HEK293 (cell line): ENCODE measurements around the gene THRA.
A peak's percentile ranks its signal among the peaks of the same experiment; 100 is the strongest.

Experiments used
- GLIS2 ChIP-seq: fragments of 450-650 bp; formaldehyde crosslinking; IDR thresholded peaks from 2 replicates; pipeline ENCODE4 v1.5.1; 2016; ENCODE audit warnings: missing biosample characterization, missing genetic modification characterization
- HOXC10 ChIP-seq: sonication (generic); formaldehyde crosslinking; IDR thresholded peaks from 2 replicates; pipeline ENCODE4 v1.8.1; 2023; ENCODE audit warnings: mild to moderate bottlenecking, missing genetic modification reagents
- KLF8 ChIP-seq: fragments of 450-650 bp; formaldehyde crosslinking; IDR thresholded peaks from 2 replicates; pipeline ENCODE4 v1.5.1; 2016; ENCODE audit warnings: missing biosample characterization, missing genetic modification characterization
- KLF9 ChIP-seq: fragments of 450-650 bp; formaldehyde crosslinking; IDR thresholded peaks from 2 replicates; pipeline ENCODE4 v1.5.1; 2016; ENCODE audit warnings: missing biosample characterization, missing genetic modification characterization, low read depth
- RBAK ChIP-seq: fragments of 450-650 bp; formaldehyde crosslinking; IDR thresholded peaks from 2 replicates; pipeline ENCODE4 v1.5.1; 2016; ENCODE audit warnings: missing biosample characterization, missing genetic modification characterization
- SCRT1 ChIP-seq: fragments of 450-650 bp; formaldehyde crosslinking; IDR thresholded peaks from 2 replicates; pipeline ENCODE4 v1.5.1; 2016; ENCODE audit warnings: missing biosample characterization, missing genetic modification characterization, borderline replicate concordance
- SCRT2 ChIP-seq: fragments of 450-650 bp; formaldehyde crosslinking; IDR thresholded peaks from 2 replicates; pipeline ENCODE4 v1.5.1; 2016; ENCODE audit warnings: missing biosample characterization, missing genetic modification characterization
- SETDB1 ChIP-seq: IDR thresholded peaks from one replicate; pipeline ENCODE4 v1.6.1; 2017; ENCODE audit warnings: mild to moderate bottlenecking, low read length, moderate library complexity, mixed read lengths; ENCODE audit not compliant: insufficient read length
- WT1 ChIP-seq: fragments of 450-650 bp; formaldehyde crosslinking; IDR thresholded peaks from 2 replicates; pipeline ENCODE4 v1.5.1; 2016; ENCODE audit warnings: missing biosample characterization, missing genetic modification characterization
- ZBTB20 ChIP-seq: fragments of 450-650 bp; formaldehyde crosslinking; IDR thresholded peaks from 2 replicates; pipeline ENCODE4 v1.5.1; 2016; ENCODE audit warnings: missing biosample characterization, missing genetic modification characterization
- ZBTB48 ChIP-seq: fragments of 450-650 bp; formaldehyde crosslinking; IDR thresholded peaks from 2 replicates; pipeline ENCODE4 v1.5.1; 2016; ENCODE audit warnings: missing biosample characterization, missing genetic modification characterization
- ZNF155 ChIP-seq: fragments of 450-650 bp; formaldehyde crosslinking; IDR thresholded peaks from 2 replicates; pipeline ENCODE4 v1.5.1; 2016; ENCODE audit warnings: missing biosample characterization, missing genetic modification characterization
- ZNF202 ChIP-seq: fragments of 450-650 bp; formaldehyde crosslinking; IDR thresholded peaks from 2 replicates; pipeline ENCODE4 v1.5.1; 2016; ENCODE audit warnings: missing biosample characterization, missing genetic modification characterization, borderline replicate concordance
- ZNF221 ChIP-seq: fragments of 450-650 bp; formaldehyde crosslinking; IDR thresholded peaks from 2 replicates; pipeline ENCODE4 v1.5.1; 2017; ENCODE audit warnings: missing biosample characterization, missing genetic modification characterization, borderline replicate concordance
- ZNF223 ChIP-seq: fragments of 450-650 bp; formaldehyde crosslinking; IDR thresholded peaks from 2 replicates; pipeline ENCODE4 v1.5.1; 2016; ENCODE audit warnings: missing biosample characterization, missing genetic modification characterization
- ZNF274 ChIP-seq, 2 experiments: fragments of 200-500 bp in 1 of 2; fragments of 450-650 bp in 1 of 2; sonication (Bioruptor generic) in 1 of 2; formaldehyde crosslinking in 1 of 2; IDR thresholded peaks; 2 replicates each; pipeline versions ENCODE4 v1.5.1 to v1.6.1; 2014 to 2016; ENCODE audit warnings: borderline replicate concordance in 1 of 2, inconsistent platforms in 1 of 2, low read length in 1 of 2, missing biosample characterization in 1 of 2, missing genetic modification characterization in 1 of 2
- ZNF324 ChIP-seq: fragments of 450-650 bp; formaldehyde crosslinking; IDR thresholded peaks from 2 replicates; pipeline ENCODE4 v1.5.1; 2016; ENCODE audit warnings: missing biosample characterization, missing genetic modification characterization
- ZNF404 ChIP-seq: fragments of 450-650 bp; formaldehyde crosslinking; IDR thresholded peaks from 2 replicates; pipeline ENCODE4 v1.5.1; 2017; ENCODE audit warnings: missing biosample characterization, missing genetic modification characterization
- ZNF433 ChIP-seq: fragments of 450-650 bp; formaldehyde crosslinking; IDR thresholded peaks from 2 replicates; pipeline ENCODE4 v1.5.1; 2016; ENCODE audit warnings: missing biosample characterization, missing genetic modification characterization, low read depth
- ZNF521 ChIP-seq: fragments of 450-650 bp; formaldehyde crosslinking; IDR thresholded peaks from 2 replicates; pipeline ENCODE4 v1.5.1; 2017; ENCODE audit warnings: missing biosample characterization, mild to moderate bottlenecking, missing genetic modification characterization
- ZNF549 ChIP-seq: fragments of 450-650 bp; IDR thresholded peaks from 2 replicates; pipeline ENCODE4 v1.5.1; 2018; ENCODE audit warnings: missing biosample characterization, missing genetic modification characterization, mild to moderate bottlenecking, inconsistent platforms, moderate library complexity
- ZNF558 ChIP-seq: fragments of 450-650 bp; formaldehyde crosslinking; IDR thresholded peaks from 2 replicates; pipeline ENCODE4 v1.5.1; 2016; ENCODE audit warnings: missing biosample characterization, missing genetic modification characterization
- ZNF600 ChIP-seq: fragments of 450-650 bp; formaldehyde crosslinking; IDR thresholded peaks from 2 replicates; pipeline ENCODE4 v1.5.1; 2016; ENCODE audit warnings: missing biosample characterization, missing genetic modification characterization
- ZNF621 ChIP-seq: fragments of 450-650 bp; formaldehyde crosslinking; IDR thresholded peaks from 2 replicates; pipeline ENCODE4 v1.5.1; 2017; ENCODE audit warnings: missing biosample characterization, missing genetic modification characterization
- ZNF629 ChIP-seq: fragments of 450-650 bp; formaldehyde crosslinking; IDR thresholded peaks from 2 replicates; pipeline ENCODE4 v1.5.1; 2017; ENCODE audit warnings: missing biosample characterization, missing genetic modification characterization
- ZNF768 ChIP-seq: fragments of 450-650 bp; formaldehyde crosslinking; IDR thresholded peaks from 2 replicates; pipeline ENCODE4 v1.5.1; 2018; ENCODE audit warnings: missing biosample characterization, mild to moderate bottlenecking, missing genetic modification characterization
- ZNF776 ChIP-seq: fragments of 450-650 bp; formaldehyde crosslinking; IDR thresholded peaks from 2 replicates; pipeline ENCODE4 v1.5.0; 2017; ENCODE audit warnings: missing biosample characterization, missing genetic modification characterization, borderline replicate concordance
- ZSCAN30 ChIP-seq: fragments of 450-650 bp; IDR thresholded peaks from 2 replicates; pipeline ENCODE4 v1.5.1; 2018; ENCODE audit warnings: missing biosample characterization, mild to moderate bottlenecking, missing genetic modification characterization, moderate library complexity
- TF ChIP-seq, protein P1 (sequence below): fragments of 450-650 bp; formaldehyde crosslinking; IDR thresholded peaks from 2 replicates; pipeline ENCODE4 v1.5.1; 2017; ENCODE audit warnings: missing biosample characterization, missing genetic modification characterization
- TF ChIP-seq, protein P2 (sequence below): fragments of 450-650 bp; IDR thresholded peaks from 2 replicates; pipeline ENCODE4 v1.5.1; 2018; ENCODE audit warnings: missing biosample characterization, missing genetic modification characterization
- TF ChIP-seq, protein P3 (sequence below): fragments of 450-650 bp; formaldehyde crosslinking; IDR thresholded peaks from 2 replicates; pipeline ENCODE4 v1.5.1; 2016; ENCODE audit warnings: missing biosample characterization, missing genetic modification characterization, low read depth
- TF ChIP-seq, protein P4 (sequence below): fragments of 450-650 bp; formaldehyde crosslinking; IDR thresholded peaks from 2 replicates; pipeline ENCODE4 v1.5.1; 2016; ENCODE audit warnings: missing biosample characterization, missing genetic modification characterization

Gene THRA

DNA sequence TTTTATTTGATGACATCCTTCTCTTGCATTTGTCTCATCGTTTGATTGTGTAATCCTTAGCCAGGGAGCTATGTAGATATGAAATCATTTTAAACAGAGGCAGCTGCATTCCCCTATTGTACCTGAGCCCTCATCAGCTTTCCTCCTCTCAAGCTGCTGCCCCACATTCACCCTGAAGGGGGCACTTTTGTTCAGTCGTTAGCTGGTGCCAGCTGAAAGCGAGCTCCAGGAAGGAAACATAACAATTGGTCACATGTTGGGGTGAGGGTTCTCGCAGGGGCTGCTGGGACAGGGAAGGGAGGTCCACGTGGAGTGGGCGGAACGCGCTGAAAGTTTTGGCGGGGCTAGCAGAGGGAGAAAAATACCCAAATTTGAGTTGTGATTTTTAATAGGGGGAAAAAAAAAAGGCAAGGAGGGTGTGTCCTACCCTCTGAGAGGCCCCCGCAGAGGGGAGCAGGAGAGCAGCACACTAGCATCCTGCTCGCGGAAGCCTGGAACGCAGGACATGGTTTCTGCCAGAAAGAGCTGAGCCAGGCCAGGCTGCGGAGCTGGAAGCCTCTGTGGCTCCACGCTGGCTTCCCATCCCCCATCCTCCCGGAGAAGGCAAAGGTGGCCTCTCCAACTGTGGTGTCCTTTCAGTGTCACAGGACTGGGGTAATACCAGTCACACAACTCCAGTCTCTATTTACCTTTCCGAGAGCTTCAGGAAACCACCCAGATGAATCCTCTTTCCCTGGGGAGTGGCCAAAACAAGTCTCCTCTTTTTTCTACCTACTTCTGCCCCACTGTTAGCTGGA is 50.5 kb downstream of the THRA start (continued):
- TF ChIP-seq, protein P1, sequence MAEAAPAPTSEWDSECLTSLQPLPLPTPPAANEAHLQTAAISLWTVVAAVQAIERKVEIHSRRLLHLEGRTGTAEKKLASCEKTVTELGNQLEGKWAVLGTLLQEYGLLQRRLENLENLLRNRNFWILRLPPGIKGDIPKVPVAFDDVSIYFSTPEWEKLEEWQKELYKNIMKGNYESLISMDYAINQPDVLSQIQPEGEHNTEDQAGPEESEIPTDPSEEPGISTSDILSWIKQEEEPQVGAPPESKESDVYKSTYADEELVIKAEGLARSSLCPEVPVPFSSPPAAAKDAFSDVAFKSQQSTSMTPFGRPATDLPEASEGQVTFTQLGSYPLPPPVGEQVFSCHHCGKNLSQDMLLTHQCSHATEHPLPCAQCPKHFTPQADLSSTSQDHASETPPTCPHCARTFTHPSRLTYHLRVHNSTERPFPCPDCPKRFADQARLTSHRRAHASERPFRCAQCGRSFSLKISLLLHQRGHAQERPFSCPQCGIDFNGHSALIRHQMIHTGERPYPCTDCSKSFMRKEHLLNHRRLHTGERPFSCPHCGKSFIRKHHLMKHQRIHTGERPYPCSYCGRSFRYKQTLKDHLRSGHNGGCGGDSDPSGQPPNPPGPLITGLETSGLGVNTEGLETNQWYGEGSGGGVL (tag by site-specific recombination) = peak; percentile 71; the same call in 1 of the 2 replicates
- TF ChIP-seq HOXC10 (CRISPR knock-in tag) (no peak), ZNF202 (tag by site-specific recombination) (no peak), KLF9 (tag by site-specific recombination) (peak; percentile 92), ZNF600 (tag by site-specific recombination) (peak; percentile 86), GLIS2 (tag by site-specific recombination) (peak; percentile 36; the same call in 1 of the 2 replicates), ZNF549 (tag by site-specific recombination) (no peak), ZNF629 (tag by site-specific recombination) (peak; percentile 54), SCRT1 (no peak), KLF8 (tag by site-specific recombination) (peak; percentile 72), WT1 (tag by site-specific recombination) (no peak), ZNF274 (IDR thresholded peaks at IDR 0.05; ENCODE audit: low read length) (no peak), ZNF274 (tag by site-specific recombination; IDR thresholded peaks at IDR 0.05; ENCODE audit: borderline replicate concordance) (no peak), ZNF521 (tag by site-specific recombination) (no peak), ZNF155 (tag by site-specific recombination) (no peak), SCRT2 (tag by site-specific recombination) (no peak), ZNF776 (tag by site-specific recombination) (no peak), ZBTB48 (peak; percentile 50), ZNF221 (tag by site-specific recombination) (no peak), ZNF223 (tag by site-specific recombination) (no peak), SETDB1 (no peak), ZBTB20 (peak; percentile 61), RBAK (tag by site-specific recombination) (no peak), ZNF433 (tag by site-specific recombination) (no peak), ZNF621 (no peak), ZNF404 (tag by site-specific recombination) (no peak), ZSCAN30 (tag by site-specific recombination) (no peak; the same call in none of the 2 replicates), ZNF558 (tag by site-specific recombination) (no peak; the same call in 1 of the 2 replicates), ZNF768 (tag by site-specific recombination) (no peak), ZNF324 (tag by site-specific recombination) (no peak)
- TF ChIP-seq, protein P2, sequence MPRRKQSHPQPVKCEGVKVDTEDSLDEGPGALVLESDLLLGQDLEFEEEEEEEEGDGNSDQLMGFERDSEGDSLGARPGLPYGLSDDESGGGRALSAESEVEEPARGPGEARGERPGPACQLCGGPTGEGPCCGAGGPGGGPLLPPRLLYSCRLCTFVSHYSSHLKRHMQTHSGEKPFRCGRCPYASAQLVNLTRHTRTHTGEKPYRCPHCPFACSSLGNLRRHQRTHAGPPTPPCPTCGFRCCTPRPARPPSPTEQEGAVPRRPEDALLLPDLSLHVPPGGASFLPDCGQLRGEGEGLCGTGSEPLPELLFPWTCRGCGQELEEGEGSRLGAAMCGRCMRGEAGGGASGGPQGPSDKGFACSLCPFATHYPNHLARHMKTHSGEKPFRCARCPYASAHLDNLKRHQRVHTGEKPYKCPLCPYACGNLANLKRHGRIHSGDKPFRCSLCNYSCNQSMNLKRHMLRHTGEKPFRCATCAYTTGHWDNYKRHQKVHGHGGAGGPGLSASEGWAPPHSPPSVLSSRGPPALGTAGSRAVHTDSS (tag by site-specific recombination) = 0 out of 2 replicates have a peak, but pooled peaks have one; percentile 4
- TF ChIP-seq, protein P3, sequence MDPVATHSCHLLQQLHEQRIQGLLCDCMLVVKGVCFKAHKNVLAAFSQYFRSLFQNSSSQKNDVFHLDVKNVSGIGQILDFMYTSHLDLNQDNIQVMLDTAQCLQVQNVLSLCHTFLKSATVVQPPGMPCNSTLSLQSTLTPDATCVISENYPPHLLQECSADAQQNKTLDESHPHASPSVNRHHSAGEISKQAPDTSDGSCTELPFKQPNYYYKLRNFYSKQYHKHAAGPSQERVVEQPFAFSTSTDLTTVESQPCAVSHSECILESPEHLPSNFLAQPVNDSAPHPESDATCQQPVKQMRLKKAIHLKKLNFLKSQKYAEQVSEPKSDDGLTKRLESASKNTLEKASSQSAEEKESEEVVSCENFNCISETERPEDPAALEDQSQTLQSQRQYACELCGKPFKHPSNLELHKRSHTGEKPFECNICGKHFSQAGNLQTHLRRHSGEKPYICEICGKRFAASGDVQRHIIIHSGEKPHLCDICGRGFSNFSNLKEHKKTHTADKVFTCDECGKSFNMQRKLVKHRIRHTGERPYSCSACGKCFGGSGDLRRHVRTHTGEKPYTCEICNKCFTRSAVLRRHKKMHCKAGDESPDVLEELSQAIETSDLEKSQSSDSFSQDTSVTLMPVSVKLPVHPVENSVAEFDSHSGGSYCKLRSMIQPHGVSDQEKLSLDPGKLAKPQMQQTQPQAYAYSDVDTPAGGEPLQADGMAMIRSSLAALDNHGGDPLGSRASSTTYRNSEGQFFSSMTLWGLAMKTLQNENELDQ (tag by site-specific recombination) = no peak
- TF ChIP-seq, protein P4, sequence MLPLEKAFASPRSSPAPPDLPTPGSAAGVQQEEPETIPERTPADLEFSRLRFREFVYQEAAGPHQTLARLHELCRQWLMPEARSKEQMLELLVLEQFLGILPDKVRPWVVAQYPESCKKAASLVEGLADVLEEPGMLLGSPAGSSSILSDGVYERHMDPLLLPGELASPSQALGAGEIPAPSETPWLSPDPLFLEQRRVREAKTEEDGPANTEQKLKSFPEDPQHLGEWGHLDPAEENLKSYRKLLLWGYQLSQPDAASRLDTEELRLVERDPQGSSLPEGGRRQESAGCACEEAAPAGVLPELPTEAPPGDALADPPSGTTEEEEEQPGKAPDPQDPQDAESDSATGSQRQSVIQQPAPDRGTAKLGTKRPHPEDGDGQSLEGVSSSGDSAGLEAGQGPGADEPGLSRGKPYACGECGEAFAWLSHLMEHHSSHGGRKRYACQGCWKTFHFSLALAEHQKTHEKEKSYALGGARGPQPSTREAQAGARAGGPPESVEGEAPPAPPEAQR (tag by site-specific recombination) = no peak
